ENCODE data around the gene PLCH1. TPM values are rescaled to one million over a fixed set of nuclear protein-coding genes. Genes with fewer than 3 reads are reported as not detected.

Gene PLCH1
- total and polyA plus RNA-seq, 4 donors, result 0.03 to 1.0 (median 0.22) TPM

- no peak overlapping the region for H3K4me3 ChIP-seq (ENCODE audit: low read depth in 1 of 3, low read length in 3 of 3)
- no peak overlapping the region for H3K27ac ChIP-seq (ENCODE audit: low read depth in 1 of 2, low read length in 2 of 2)
- H3K27me3 ChIP-seq (ENCODE audit: control insufficient read depth in 4 of 4, insufficient read depth in 4 of 4, low read length in 3 of 4), result no peaks in the 10 kb centered on the region
- H3K4me1 ChIP-seq (ENCODE audit: control insufficient read depth in 4 of 4, insufficient read depth in 4 of 4, low read length in 3 of 4), result no peaks in the 10 kb centered on the region
- H3K36me3 ChIP-seq (ENCODE audit: control insufficient read depth in 4 of 4, insufficient read depth in 3 of 4, low read depth in 1 of 4, low read length in 3 of 4), result no peaks in the 10 kb centered on the region
- H3K9ac ChIP-seq (ENCODE audit: low read depth in 1 of 2, low read length in 2 of 2), result no peak overlapping the region
- no peaks in the 10 kb centered on the region for H3K9me3 ChIP-seq (ENCODE audit: control insufficient read depth in 4 of 4, low read length in 3 of 4)
- no peak for DNase-seq (ENCODE audit: low spot score)
- TF ChIP-seq TAF1 (conservative IDR thresholded peaks at IDR 0.05) (no peak), GABPA (IDR thresholded peaks at IDR 0.05 in 1 of 2, conservative IDR thresholded peaks at IDR 0.05 in 1 of 2) (no peak), RXRA (IDR thresholded peaks at IDR 0.05) (no peak), HNF4A (conservative IDR thresholded peaks at IDR 0.05) (no peak), RAD21 (IDR thresholded peaks at IDR 0.05) (no peak), MAX (IDR thresholded peaks at IDR 0.05) (no peak)
- 85% methylated on average over 2 of the region's 2 CpGs for WGBS
Observed at GRCh38 chr3:155730843-155731242, 14.0 kb downstream of the PLCH1 start.

GRCh38 chr3:155727836-155728235 is 17.0 kb downstream of the PLCH1 start:
- Histone ChIP-seq H3K36me3 (ENCODE audit: control insufficient read depth in 4 of 4, insufficient read depth in 3 of 4, low read depth in 1 of 4, low read length in 3 of 4) (no peaks in the 10 kb centered on the region), H3K4me1 (ENCODE audit: control insufficient read depth in 4 of 4, insufficient read depth in 4 of 4, low read length in 3 of 4) (no peaks in the 10 kb centered on the region), H3K4me3 (ENCODE audit: low read depth in 1 of 3, low read length in 3 of 3) (no peak overlapping the region), H3K9me3 (ENCODE audit: control insufficient read depth in 4 of 4, low read length in 3 of 4) (no peaks in the 10 kb centered on the region), H3K27ac (ENCODE audit: low read depth in 1 of 2, low read length in 2 of 2) (no peak overlapping the region), H3K9ac (ENCODE audit: low read depth in 1 of 2, low read length in 2 of 2) (no peak overlapping the region), H3K27me3 (ENCODE audit: control insufficient read depth in 4 of 4, insufficient read depth in 4 of 4, low read length in 3 of 4) (no peaks in the 10 kb centered on the region)
- WGBS, result 92% methylated on average over 3 of the region's 3 CpGs
- DNase-seq (ENCODE audit: low spot score), result no peak
- TF ChIP-seq REST (IDR thresholded peaks at IDR 0.05) (no peak), TAF1 (conservative IDR thresholded peaks at IDR 0.05) (no peak), HNF4A (conservative IDR thresholded peaks at IDR 0.05) (no peak), HNF4G (IDR thresholded peaks at IDR 0.05) (no peak), RXRA (IDR thresholded peaks at IDR 0.05) (no peak), FOXA1 (IDR thresholded peaks at IDR 0.05) (no peak), SP1 (IDR thresholded peaks at IDR 0.05) (no peak), GABPA (IDR thresholded peaks at IDR 0.05 in 1 of 2, conservative IDR thresholded peaks at IDR 0.05 in 1 of 2) (no peak), ATF3 (IDR thresholded peaks at IDR 0.05) (no peak), EGR1 (IDR thresholded peaks at IDR 0.05; ENCODE audit: low read depth in 2 of 2) (no peak), YY1 (IDR thresholded peaks at IDR 0.05) (no peak), ZBTB33 (IDR thresholded peaks at IDR 0.05) (no peak), NR2F2 (IDR thresholded peaks at IDR 0.05) (no peak), JUND (IDR thresholded peaks at IDR 0.05) (no peak), FOXA2 (IDR thresholded peaks at IDR 0.05) (no peak), CTCF (IDR thresholded peaks at IDR 0.05; ENCODE audit: low read depth, low read length, missing input control) (no peak), RAD21 (IDR thresholded peaks at IDR 0.05) (no peak), MAX (IDR thresholded peaks at IDR 0.05) (no peak)
